ENCODE measurements around the gene SFXN5.

The SFXN5 gene

DNA sequence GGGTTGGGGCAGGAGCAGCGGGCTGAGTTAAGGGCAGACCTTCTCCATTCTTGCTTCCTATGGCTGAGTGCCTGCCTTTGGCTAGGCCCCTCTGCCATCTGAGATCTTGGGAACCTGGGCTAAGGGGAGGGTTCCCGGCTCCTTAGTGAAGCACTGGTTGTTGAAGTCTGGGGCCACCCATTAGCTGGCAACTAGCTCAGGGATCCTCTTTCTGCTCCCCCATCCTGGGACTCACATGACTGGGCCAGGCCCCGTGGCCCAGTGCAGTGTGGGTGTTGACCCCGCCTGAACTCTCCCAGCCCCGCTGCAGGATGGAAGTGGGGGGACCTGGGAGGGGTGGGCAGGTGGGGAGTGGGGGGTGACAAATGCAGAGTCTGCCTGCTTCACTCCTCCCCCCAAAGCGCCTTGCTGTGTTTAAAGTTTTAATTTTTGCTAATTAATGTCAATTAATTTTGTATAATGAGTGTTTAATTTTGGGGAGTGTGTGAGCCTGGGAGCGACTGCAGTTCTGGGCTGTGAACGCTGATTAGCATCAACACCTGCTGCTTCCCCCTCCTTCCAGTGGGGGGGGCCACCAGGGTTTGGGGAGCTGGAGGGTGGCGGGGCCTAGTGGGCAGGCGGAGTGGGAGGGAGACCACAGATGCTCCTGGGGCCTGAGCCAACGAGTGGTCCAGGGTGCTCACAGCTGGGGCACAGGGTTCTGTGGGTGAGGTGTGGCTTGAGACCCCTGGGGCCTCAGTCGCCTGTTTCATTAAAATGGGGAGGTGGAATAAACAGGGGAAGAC lies 99.0 kb downstream of the SFXN5 start:
- DNase-seq: no peak

DNA sequence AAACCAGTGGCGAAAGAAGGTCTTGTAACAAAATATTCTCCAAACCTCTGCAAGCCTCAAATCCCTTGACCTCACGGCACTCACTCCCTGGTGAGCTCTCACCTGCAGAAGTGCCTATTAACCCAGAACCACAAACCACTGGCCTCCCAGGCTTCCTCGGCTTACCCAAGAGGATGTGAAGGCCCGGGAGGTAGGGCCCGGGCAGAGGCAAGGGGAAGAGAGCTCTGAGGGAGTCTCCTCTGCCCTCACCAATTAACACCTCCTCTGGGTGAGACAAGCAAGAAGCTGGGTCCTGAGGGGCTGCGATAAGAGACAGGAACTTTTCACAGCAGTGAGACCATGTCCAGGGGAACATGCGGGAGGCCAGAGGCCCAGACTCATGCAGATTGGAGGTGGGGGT lies 100.5 kb downstream of the SFXN5 start:
- DNase-seq: no peak

DNA sequence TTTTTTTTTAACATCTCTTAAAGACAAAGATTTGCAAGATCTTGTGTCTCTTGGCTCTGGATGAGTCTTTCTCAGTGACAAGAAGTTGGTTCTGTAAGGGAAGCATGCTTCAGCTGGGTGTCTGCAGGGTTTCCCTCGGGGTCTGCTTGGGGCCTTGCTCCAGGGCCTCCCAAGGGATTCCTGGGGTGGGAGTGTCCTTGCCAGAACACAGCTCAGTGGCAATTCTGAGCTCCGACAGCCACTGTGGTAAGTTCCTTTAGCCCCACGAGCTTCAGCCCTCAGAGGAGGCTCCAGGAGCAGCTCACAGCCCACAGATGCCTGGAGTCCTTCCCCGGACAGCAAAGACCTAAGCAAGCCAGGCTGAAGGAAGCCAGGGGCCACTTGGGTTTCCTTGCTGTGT lies 101.8 kb downstream of the SFXN5 start:
- DNase-seq: no peak

- DNase-seq: no peak
These were observed 103.2 kb downstream of the SFXN5 start for GRCh38 chr2:72968286-72968685.

GRCh38 chr2:72965770-72966450 lies 105.6 kb downstream of the SFXN5 start:
- no peak for DNase-seq

DNA sequence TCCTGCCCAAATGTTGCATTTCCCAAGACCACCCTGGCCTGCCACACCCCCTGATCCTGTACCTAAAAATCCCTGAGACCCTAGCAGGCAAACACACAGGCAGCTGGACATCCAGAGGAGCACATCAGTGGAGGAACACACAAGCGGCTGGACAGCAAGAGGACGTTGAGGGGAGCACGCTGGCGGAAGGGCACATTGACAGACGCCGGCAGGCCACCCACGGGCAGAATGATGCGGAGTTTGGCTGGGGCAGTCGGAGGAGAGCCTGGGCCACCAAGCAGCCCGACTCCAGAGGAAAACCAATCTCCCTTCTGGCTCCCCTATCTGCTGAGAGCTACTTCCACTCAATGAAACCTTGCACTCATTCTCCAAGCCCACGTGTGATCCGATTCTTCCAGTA lies 106.5 kb downstream of the SFXN5 start:
- DNase-seq: no peak

DNA sequence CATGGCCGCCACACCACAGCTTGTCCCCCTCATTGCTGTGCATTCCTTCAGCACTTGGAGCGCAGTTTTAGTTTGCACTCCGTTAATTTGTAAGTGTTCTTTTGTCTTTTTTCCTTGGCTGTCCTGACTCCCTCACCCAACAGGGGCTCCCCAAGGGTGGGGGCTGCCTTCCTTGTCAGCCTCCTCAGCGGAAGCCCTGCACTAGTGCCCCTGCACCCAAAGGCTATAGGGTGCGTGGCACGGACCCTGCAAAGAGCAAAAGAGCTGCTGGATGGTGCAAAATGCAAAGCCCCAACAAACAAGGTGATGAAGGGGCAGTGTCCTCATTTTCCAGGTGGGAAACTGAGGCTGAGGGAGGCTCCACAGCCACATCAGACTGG lies 107.4 kb downstream of the SFXN5 start:
- DNase-seq: no peak

DNA sequence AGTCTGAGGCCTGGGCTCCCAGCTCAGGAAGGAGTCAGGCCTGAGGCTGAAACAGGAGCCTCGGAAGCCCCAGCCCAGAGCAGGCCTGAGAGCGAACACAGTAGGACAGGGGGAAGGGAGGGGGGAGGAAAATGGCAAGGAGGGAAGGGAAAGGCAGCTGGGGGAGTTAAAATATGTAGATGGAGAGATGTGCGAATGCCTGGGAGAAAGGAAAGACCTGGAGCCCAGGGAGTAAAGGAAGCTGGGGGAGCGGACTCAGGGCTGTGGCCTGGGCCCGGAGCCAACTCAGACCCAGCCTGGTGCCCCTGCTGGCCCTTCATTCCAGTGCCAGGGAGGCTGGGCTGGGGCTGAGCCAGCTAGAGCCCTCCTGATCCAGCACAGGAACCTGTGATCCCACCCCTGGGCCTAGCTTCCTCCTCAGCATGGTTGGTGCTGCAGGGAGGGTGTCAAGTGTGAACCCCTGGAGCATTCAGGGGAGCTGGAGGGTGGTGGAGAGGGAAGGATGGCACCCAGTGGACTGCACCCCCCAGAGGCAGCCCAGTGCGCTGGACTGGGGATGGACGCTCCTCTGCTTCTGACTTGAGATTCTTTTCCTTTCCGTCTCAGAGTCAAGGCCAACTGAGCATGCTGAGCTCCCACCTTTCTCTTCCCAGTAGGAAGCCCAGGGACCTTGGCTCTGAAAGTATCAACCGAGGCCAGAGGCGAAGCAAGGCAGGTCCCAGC lies 107.9 kb downstream of the SFXN5 start:
- DNase-seq: no peak

DNA sequence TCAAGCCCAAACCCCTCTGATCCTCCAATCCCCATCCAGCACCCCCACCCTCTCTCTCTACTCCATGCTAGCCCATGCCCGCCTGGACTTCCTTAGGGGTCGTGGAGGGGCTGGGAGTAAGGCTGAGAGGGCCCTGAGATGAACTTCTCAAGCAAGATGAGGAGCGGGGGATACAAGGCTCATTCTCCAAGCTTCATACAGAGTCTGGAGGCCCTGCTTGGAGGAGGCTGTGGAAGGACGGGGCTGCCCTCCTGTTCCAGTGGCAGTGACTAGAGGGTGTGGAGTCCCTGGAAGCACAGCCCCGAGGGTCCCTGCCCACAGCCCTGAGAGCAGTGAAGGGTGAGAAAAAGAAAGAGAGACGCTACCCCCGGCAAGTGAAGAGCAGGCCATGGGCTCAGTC lies 108.6 kb downstream of the SFXN5 start:
- DNase-seq: no peak

- no peak for DNase-seq
These were observed 109.6 kb downstream of the SFXN5 start for GRCh38 chr2:72961853-72962468.

DNA sequence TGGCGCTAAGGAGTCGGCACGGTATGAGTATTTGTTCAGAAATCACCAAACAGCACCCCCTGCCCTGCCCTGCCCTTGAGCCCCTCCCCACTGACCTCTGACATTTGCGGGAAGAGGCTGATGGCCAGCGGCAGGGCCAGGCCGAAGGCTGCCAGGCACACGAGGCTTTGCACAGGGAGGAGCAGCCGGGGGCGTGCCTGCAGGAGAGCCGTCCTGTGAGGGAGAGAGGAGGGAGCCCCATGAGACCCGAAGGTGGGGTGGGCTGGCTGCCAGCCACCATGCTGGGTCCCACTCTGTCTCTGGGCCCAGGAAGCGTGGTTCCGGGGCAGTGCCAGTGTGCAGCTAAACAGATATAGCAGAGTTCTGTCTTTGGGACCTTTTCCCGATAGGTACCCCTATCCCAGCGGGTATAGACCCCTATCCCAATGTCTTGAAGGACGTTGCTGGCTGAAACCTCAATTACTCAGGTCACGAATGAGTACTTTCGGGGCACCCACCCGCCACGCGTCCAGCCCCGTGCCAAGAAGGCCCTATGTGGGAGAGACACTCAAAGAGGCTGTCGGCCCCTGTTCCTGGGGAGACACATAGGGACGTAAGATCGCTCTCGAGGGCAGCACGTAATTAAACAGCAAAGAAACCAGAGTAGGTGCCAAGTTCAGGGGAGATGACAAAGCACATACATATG lies 110.3 kb downstream of the SFXN5 start:
- DNase-seq: no peak

GRCh38 chr2:72959995-72960981 lies 111.2 kb downstream of the SFXN5 start:
- no peak for DNase-seq

- DNase-seq: no peak
These were observed 112.0 kb downstream of the SFXN5 start for GRCh38 chr2:72959554-72959953.

DNA sequence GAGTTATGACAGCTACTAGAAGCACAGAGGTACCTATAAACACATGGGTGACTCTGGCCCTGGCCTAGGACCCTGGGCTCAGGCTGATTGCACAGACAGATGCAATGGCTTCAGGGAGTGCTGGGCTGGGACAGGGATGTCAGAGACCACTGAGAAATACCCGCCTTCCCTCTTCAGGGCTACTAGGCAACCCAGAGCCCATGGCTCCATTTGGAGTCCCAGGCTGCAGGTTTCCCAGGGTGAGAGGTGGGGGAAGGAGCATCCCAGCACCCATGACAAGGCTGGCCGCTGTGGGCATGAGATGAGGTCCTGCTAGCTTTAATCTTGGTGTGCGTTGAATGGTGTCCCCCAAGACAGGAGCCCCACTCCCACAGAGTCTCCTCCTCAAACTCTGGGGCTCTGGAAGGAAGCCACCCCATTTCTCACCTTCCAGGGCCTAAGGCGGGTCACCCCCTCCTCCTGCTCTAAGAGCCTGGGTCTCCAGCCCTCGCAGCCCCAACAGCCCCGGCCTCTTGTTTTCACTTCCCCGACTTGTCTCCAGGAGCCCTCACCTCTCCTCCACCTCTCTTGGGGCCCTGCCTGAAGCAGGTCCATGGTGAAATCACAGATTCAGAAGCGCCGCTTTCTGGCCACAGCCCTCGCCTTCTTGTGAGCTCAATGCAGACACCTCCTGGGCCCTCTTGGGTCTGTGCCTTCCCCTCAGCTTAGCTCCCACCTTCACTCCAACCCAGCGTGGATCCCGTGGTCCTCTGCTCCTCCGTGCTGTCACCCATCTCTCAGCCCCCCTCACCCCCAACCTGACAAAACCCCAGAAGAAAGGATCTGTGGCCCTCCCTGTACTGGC lies 112.7 kb downstream of the SFXN5 start:
- DNase-seq: no peak

DNA sequence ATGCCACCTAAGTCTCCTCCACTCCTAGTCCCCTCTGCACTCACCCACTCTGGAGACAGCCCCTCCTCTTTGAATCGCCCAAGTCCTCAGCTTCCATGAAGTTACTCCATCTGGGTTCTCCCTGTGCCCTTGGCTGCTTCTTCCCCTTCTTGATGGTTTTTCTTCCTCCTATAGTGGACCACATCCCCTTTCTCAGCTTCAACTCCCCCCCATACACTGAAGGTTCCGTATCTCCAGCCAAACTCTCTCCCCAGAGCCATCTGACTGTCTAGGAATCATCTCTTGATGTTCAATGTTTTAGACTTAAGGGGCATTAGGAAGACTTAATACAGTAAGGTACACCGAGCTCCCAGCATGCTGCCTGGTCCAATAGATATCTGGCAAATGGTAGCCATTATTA lies 114.6 kb downstream of the SFXN5 start:
- DNase-seq: no peak

GRCh38 chr2:72956050-72956395 lies 115.5 kb downstream of the SFXN5 start:
- no peak for DNase-seq

GRCh38 chr2:72955228-72956049 lies 116.1 kb downstream of the SFXN5 start:
- DNase-seq: no peak

- no peak for DNase-seq
These were observed 116.9 kb downstream of the SFXN5 start for GRCh38 chr2:72954376-72955227.

DNA sequence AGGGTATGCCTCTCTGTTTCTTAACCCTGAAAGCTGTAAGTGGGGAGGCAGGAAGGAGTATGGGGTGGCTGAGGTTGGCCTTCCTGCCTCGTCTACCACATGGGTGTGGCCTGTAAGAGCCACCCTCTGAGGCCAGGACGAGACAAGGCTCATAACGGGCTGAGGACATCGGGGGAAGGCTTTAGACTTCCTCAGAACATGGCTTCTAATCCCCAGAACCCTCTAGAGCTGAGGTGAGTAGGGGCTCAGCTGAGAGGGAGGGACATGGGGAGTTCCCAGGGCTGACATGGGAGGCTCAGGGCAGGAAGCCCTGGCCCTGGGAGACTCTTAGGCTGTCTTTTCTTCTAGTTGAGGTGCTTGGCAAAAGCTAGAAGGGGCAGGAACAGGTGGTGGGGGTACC lies 117.5 kb downstream of the SFXN5 start:
- peak; percentile 67 for DNase-seq
